GM19351 (cell line): ENCODE results near the gene MAPKAPK5.
"Not testable (repeated sequence)": the region's sequence is repeated elsewhere in the genome, so short reads cannot be mapped to it uniquely, and the experiment has no call there.

Source experiments
- ATAC-seq: cut with Tn5 transposase; IDR thresholded peaks from one replicate; pipeline ENCODE4 v1.9.1; 2021; ENCODE audit warnings: mild to moderate bottlenecking, moderate library complexity; ENCODE audit not compliant: unreplicated experiment

Gene MAPKAPK5

DNA sequence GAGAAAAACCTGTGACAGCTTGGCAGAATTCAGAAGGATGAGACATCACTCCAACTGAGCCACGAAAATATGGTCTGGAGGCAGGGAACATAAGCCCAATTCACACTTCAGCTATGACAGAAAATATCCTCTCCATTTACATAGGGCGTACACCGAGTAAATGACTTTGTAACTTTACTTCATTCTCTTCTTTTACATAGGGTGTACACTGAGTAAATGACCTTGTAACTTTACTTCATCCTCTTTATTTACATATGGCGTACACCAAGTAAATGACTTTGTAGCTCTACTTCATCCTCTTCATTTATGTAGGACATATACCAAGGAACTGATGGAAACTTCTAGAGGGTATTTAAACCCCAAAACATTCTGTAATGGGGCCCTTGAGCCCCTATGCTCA is 14.1 kb upstream of the MAPKAPK5 start:
- ATAC-seq, result no peak

DNA sequence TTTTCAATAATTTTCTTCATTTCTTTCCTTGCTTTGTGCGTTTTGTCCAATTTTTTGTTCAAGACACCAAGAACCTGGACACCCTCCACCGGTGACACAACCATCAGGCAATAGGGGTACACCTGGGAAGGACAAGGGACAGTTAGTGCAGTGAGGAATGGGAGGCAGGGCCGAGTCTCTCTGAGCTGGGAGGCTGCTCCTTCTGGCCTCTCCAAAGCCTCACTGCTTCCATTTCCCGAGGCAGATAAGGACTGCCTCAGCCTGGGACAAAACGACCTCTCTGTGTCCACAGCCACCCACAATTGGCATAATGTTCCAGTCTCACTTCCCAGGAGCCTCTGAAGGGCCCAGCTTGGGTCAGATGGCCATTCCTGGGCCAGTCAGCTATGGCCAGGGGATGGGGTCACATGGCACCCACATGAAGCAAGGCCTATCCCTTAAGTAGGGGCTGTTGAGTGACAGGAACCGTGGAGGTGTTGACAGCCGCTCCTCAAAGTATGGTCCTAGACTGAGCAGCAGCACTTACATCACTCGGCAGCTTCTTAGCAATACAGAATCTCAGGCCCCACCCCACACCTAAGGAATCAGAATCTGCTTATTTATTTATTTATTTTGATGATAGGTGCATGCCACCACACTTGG is 13.6 kb upstream of the MAPKAPK5 start:
- no peak for ATAC-seq

DNA sequence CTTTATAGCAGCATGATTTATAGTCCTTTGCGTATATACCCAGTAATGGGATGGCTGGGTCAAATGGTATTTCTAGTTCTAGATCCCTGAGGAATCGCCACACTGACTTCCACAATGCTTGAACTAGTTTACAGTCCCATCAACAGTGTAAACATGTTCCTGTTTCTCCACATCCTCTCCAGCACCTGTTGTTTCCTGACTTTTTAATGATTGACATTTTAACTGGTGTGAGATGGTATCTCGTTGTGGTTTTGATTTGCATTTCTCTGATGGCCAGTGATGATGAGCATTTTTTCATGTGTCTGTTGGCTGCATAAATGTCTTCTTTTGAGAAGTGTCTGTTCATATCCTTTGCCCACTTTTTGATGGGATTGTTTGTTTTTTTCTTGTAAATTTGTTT is 12.4 kb upstream of the MAPKAPK5 start:
- ATAC-seq, result not testable (repeated sequence)

DNA sequence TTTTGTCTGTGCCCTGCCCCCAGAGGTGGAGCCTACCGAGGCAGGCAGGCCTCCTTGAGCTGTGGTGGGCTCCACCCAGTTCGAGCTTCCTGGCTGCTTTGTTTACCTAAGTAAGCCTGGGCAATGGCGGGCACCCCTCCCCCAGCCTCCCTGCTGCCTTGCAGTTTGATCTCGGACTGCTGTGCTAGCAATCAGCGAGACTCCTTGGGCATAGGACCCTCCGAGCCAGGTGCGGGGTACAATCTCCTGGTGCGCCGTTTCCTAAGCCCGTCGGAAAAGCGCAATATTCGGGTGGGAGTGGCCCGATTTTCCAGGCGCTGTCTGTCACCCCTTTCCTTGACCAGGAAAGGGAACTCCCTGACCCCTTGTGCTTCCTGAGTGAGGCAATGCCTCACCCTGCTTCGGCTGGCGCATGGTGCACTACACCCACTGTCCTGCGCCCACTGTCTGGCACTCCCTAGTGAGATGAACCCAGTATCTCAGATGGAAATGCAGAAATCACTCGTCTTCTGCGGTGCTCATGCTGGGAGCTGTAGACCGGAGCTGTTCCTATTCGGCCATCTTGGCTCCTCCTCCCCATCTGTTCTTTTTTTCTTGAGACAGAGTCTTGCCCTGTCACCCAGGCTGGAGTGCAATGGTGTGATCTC is 7.2 kb upstream of the MAPKAPK5 start:
- not testable (repeated sequence) for ATAC-seq

DNA sequence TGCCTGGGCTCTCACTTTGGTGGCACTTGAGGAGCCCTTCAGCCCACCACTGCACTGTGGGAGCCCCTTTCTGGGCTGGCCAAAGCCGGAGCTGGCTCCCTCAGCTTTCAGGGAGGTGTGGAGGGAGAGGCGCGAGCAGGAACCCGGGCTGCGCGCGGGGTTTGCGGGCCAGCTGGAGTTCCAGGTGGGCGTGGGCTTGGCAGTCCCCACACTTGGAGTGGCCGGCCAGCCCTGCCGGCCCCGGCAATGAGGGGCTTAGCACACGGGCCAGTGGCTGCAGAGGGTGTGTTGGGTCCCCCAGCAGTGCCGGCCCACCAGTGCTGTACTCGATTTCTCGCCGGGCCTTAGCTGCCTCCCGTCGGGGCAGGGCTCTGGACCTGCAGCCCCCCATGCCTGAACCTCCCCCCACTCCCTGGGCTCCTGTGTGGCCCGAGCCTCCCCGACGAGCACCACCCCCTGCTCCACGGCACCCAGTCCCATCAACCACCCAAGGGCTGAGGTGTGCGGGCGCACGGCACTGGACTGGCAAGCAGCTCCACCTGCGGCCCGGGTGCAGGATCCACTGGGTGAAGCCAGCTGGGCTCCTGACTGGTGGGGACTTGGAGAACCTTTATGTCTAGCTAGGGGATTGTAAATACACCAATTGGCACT is 6.4 kb upstream of the MAPKAPK5 start:
- not testable (repeated sequence) for ATAC-seq

DNA sequence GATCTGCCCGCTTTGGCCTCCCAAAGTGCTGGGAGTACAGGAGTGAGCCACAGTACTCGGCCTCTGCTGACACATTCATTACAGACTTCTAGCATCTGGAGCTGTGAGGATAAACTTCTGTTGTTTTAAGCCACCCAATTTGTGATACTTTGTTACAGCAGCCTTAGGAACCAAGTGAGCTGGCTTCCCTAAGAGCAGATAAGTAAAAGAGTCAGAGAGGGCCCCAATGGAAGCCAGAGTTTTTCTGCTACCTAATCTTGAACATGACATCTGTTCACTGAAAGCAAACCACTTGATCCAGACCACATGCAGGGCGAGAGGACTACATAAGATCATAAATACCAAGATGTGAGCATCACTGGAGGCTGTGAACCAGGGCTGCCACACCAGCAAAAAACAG is 3.7 kb upstream of the MAPKAPK5 start:
- no peak for ATAC-seq

DNA sequence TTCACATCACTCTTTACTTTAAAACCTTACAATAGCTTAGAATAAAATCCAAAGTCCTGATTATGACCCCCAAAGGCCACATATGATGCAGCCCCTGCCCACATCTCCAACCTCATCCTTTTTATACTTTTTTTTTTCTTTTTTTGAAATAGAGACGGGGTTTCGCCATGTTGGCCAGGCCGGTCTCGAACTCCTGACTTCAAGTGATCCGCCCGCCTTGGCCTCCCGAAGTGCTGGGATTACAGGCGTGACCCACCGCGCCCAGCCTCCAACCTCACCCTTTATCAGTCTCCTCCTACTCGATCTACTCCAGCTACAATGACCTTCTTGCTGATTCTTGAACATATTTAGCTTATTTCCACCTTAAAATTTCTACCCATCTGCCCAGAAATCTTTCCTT is 1.2 kb upstream of the MAPKAPK5 start:
- ATAC-seq, result no peak

DNA sequence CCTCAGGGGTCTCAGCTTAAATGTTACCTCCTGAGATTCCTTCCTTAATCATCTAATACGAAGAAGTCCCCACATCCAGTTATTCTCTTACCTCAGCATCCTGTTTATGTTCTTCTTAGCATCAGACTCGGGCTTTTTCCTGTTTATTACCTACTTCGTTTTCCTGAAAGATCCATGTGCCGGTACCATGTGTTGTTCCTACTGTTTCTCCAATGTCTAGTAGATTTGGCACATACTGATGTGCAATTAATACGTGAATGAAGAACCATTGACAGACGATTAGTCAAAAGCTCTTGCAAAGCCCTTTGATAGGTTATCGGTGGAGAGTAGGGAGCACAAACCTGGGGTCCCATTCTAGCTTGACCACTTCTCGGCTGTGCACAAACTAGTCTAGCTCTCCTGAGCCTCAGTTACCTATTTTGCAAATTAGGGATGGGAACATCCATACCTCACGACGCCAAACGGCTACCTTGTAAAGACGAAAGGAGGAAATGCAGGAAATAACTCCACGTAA is 735 bp upstream of the MAPKAPK5 start:
- no peak for ATAC-seq

DNA sequence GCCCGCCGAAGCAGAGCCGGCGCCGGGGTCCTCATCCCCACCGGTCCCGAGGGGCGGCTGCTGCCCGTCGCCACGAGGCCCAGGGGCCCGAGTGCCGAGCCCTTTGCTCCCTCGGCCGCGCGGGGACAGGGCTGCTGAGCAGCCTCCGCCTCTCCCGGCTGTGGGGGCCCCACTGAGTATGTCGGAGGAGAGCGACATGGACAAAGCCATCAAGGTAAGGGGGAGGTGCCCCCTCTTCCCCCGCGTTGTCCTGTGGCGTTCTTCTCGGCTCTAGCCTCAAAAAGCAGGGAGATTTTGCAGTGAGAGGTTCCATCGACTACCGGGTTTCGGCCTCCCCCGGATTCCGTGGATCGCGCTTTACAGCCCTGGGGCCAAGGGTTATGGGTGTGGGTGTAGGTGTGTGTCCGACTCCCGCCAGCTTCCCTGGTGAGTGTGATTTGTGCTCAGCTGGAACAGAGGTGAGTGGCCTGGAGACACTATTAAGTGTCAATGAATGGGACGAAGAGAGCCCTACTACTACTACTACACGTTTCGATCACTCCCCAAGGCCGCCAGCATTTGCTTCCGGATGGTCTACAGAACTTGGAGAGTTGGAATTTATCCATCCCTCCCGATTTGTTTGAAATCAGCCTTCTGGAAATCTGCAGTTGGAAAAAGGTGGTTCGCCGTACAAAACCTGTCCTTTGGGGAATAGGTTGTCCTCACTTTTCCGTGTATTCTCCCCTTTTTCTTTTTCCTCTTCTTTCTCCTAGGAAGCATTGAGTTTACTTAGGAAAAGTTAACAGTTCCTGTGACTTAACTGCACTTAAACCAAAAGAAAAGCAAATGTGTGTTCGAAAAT is 748 bp downstream of the MAPKAPK5 start:
- peak; percentile 15 for ATAC-seq

DNA sequence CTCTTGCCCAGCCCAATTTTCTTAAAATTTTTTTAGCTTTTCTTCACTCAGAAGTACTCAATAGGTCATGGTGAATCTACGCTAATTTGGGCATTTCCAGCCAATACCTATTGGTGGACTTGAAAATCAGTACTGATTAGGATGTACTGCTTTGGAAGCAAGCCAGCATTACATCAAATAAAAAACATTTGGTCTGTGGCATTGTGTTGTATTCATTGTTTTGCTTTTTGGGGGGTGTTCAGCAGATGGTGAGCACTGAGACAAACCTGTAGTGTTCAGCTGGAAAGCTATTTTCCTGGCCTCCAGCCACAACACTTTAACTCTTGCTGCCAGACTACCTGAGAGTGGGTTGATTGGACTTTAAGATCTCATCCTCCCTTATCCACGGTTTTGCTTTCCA is 4.0 kb downstream of the MAPKAPK5 start:
- ATAC-seq, result no peak

DNA sequence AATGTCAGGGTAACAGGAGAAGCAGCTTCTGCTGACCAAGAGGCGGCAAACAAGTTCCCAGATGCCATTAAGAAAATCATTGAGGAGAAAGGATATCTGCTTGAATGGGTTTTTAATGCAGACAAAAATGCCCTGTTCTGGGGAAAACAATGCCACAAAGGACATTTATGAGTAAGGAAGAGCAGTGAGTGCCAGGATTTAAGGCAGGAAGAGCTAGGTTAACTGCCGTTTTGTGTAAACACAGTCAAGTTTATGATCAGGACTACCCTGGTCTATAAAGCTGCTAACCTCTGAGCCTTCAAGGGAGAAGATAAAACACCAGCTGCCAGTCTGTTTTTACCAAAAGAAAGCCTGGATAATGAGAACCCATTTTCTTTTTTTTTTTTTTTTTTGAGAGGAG is 8.5 kb downstream of the MAPKAPK5 start:
- no peak for ATAC-seq

DNA sequence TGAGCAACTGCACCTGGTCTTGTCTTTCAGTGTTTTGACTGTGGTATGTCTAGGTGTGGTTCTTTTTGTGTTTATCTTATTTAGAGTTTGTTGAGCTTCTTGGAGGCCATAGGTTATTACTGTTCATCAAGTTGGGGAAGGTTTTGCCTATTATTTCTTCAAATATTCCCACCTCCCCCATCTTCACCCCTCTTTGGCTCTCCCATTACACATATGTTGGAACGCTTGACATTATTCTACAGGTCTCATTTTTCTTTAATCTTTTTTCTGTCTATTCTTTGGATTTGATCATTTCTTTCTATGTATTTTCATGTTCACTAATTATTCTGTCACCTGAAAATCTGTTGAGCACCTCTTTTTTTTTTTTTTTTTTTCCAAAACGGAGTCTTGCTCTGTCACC is 16.2 kb downstream of the MAPKAPK5 start:
- ATAC-seq, result no peak

DNA sequence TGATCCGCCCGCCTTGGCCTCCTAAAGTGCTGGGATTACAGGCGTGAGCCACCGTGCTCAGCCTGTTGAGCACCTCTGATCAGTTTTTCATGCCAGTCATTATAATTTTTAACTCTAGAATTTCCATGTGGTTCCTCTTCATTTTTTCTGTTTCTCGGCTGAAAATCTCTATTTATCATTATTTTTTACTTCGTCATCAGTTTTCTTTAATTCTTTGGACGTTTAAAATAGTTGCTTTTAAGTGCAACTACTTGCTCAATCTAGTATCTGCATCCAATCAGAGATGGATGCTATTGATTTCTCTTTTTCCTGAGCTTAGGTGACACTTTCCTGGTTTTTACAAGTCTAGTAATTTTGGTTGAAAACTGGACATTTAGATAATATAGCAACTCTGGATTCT is 16.8 kb downstream of the MAPKAPK5 start:
- ATAC-seq, result no peak

DNA sequence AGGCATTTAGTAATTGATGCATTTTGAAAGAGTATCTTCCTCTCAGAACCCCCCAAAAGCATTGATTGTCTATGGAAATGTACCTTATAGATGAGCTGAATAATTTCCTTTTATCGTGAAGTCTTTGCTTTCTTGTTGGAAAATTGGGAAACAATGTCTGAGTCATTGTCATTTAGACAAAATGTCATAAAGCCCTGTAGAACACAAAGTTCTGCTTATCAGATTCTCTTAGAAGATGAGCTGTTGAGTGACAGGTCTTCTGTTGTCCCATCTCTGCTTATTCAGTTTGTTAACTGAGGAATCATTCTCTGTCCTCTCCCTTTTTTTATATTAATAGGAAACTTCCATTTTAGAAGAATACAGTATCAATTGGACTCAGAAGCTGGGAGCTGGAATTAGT is 22.9 kb downstream of the MAPKAPK5 start:
- ATAC-seq, result no peak

DNA sequence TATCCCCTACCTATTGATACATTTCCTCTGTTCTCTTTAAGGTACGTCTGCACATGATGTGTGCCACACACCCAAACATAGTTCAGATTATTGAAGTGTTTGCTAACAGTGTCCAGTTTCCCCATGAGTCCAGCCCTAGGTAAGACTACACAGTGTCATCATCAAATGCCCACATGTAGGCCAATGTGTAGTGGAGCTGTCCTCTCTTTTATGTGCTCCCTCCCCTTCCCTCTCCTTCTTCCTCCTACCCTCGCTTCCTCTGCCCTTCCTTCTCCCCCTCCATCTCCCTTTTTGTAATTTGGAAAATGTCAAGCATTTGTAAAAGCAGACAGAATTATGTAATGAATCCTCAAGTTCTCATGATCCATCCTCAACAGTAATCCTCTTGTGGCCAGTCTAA is 25.5 kb downstream of the MAPKAPK5 start:
- ATAC-seq, result no peak

DNA sequence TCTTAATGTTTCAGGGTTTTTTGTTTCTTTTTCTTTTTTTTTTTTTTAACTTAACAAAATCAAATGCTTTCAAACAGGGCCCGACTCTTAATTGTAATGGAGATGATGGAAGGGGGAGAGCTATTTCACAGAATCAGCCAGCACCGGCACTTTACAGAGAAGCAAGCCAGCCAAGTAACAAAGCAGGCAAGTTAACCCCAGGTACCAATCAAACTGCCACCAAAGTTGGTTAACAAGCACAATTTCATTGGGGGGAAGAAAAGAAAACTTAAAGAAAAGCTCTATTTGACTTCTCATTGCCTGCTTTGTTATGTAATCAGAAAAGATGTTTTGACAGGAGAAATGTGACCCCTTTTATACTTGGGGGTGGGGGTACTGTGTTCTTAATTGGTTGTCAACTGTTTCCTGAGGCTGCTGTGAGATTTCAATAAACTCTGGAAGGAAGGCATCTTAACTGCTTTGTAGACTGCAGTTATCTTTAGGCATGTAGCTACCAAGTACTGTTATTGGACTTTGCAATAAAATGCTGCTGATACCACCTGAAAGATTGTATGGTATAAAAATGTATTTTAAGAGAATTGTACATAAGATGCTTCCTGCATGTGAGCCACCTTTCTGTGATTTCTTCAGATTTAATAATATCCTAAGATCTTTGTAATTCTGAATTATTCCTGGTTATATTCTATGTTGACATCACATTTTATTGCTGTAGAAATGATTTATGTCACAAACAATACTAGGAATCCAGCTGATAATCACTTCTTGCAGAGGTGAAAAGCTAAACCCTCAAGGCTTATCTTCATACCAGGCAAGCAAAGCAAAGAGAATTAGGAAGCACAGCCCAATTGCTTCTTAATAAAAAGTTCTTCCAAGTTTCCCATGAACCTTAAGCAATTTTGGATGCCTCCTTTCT is 26.9 kb downstream of the MAPKAPK5 start:
- no peak for ATAC-seq

DNA sequence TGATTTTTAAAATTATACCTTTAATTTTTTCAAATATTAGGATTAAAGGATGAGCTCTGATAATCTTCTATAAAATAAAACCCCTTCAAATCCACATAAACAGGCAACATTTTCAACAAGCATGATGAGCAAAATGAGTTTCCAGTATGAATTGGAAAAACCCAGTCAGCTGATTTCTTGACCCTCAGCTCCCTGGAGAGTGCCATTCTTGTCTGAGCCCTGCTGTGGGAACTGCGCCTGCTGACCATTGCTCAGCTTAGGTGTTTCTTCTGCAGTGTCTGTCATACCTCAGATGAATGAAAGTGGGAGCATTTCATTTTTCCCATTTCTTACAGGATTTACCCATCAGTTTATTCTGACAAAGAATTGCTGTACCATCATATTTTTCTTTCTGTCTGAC is 27.6 kb downstream of the MAPKAPK5 start:
- ATAC-seq, result no peak

DNA sequence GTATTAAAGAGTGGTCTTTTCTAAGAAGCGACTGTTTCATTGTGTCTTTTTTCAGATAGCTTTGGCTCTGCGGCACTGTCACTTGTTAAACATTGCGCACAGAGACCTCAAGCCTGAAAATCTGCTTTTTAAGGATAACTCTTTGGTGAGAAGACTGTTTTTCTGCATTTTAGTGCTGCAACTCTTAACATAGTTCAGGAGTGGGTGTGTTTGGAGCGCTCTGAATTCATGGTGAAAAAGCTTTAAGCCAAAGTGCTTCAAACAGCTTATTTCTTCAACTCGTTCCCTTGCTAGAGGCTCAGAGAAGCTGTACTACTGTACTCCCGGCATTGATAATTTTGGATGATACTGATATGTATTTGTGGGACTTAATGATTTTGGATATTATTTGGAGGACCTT is 28.2 kb downstream of the MAPKAPK5 start:
- no peak for ATAC-seq

DNA sequence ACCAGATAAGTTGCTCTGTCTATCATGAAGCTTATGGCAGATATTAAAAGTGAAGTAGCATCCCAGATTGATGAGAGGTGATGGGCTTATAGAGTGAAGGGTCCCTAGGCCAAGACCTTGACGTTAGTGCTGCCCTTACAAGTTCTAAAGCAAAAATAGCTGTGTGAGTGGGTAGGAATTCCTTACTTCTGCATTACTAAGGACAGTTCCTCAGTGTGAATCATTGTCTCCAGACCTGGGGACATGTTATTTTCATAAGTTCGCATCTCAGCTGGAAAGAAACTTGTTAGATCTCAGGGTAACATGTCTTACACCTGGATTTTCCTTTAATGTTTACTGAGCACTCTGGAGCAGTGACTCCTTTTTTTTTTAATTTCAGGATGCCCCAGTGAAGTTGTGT is 28.7 kb downstream of the MAPKAPK5 start:
- ATAC-seq, result no peak

DNA sequence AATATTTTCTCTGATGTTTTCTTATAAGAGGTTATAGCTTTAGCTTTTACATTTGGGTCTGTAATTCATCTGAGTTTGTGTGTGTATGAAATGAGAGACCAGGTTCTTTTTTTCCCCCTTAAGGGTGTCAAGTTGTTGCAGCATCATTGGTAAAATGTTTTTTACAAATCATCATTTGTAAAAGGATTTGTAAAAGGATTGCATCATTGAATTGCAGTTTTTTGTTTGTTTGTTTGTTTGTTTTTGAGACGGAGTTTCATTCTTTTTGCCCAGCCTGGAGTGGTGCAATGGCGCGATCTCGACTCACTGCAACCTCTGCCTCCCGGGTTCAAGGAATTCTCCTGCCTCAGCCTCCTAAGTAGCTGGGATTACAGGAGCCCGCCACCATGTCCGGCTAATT is 31.1 kb downstream of the MAPKAPK5 start:
- no peak for ATAC-seq
